Osteoblast (primary cell): ENCODE data around the gene HIGD1B. TPM values are rescaled to one million over a fixed set of nuclear protein-coding genes. Genes with fewer than 3 reads are reported as not detected.

Experiments
- DNase-seq: peaks from one replicate; pipeline ENCODE4 v3.0.0; 2011; ENCODE audit warnings: low spot score, mixed read lengths; ENCODE audit not compliant: insufficient read length; ENCODE audit errors: missing footprints
- H2AFZ ChIP-seq: 2 replicates; pipeline ENCODE4 v1.6.0; 2011; ENCODE audit warnings: mild to moderate bottlenecking, low read length
- H3K27ac ChIP-seq: 2 replicates; pipeline ENCODE4 v1.5.1; 2011; ENCODE audit warnings: mild to moderate bottlenecking, low read depth, low read length, moderate library complexity
- H3K27me3 ChIP-seq: 2 replicates; pipeline ENCODE4 v1.6.0; 2012; ENCODE audit warnings: mild to moderate bottlenecking, control low read depth, inconsistent platforms, low read length, moderate library complexity; ENCODE audit not compliant: insufficient read depth
- H3K36me3 ChIP-seq: 2 replicates; pipeline ENCODE4 v1.5.1; 2011; ENCODE audit warnings: mild to moderate bottlenecking, low read length, control low read depth, moderate library complexity; ENCODE audit not compliant: insufficient read depth
- H3K4me1 ChIP-seq: 2 replicates; pipeline ENCODE4 v1.5.1; 2011; ENCODE audit warnings: mild to moderate bottlenecking, low read length, control low read depth, moderate library complexity; ENCODE audit not compliant: insufficient read depth
- H3K4me2 ChIP-seq: 2 replicates; pipeline ENCODE4 v1.6.0; 2011; ENCODE audit warnings: mild to moderate bottlenecking, low read length; ENCODE audit not compliant: insufficient read depth
- H3K4me3 ChIP-seq: fragments of 200-600 bp; sonication (generic); 3 replicates; pipeline ENCODE4 v1.5.1; 2012; ENCODE audit warnings: mild to moderate bottlenecking, low read length, inconsistent platforms; ENCODE audit not compliant: insufficient read depth
- H3K79me2 ChIP-seq: 2 replicates; pipeline ENCODE4 v1.6.0; 2012; ENCODE audit warnings: mild to moderate bottlenecking, low read length, control low read depth, inconsistent platforms; ENCODE audit not compliant: insufficient read depth
- H3K9me3 ChIP-seq: 2 replicates; pipeline ENCODE4 v1.5.1; 2011; ENCODE audit warnings: low read depth, low read length, control low read depth
- H4K20me1 ChIP-seq: 2 replicates; pipeline ENCODE4 v1.6.0; 2012; ENCODE audit warnings: mild to moderate bottlenecking, low read length, control low read depth; ENCODE audit not compliant: insufficient read depth
- CTCF ChIP-seq: IDR thresholded peaks from 2 replicates; pipeline ENCODE4 v1.5.1; 2011; ENCODE audit warnings: mild to moderate bottlenecking, low read depth, low read length, moderate library complexity; ENCODE audit errors: extremely low read depth
- total RNA-seq: library from RNA; depleted of rRNA; stranded (reverse); fragments of >200 nt; gene quantifications from 2 replicates; pipeline ENCODE4 v1.2.3, GENCODE V29; 2012

The HIGD1B gene
- total RNA-seq, 1 donor = not detected

DNA sequence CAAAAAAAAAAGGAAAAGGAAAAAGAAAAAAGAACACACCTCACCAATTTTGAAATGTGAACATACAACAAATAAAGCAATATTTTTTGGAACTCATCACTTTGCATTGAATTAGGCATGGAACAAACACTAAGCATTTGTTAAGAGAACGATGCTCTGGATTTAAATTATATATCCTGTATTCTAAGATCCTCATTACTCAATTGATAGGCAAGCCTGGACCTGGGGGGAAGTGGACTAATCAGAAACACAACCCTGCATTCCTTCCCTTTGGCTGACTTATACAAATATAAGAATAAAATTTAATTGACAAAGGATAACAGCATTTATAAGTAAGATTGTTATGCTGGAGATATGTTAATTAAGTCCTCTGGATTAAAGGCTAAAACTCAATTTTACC is 19.8 kb upstream of the HIGD1B start:
- DNase-seq = no peak
- Histone ChIP-seq H3K36me3 (no peaks in the 10 kb centered on the region), H3K79me2 (peaks cover 63% of the 10 kb centered on the region), H3K4me3 (peak overlapping the region; percentile 85), H4K20me1 (peaks cover 2% of the 10 kb centered on the region), H3K4me2 (peak overlapping the region; percentile 88), H3K4me1 (peaks cover 21% of the 10 kb centered on the region), H3K27ac (peak overlapping the region; percentile 49), H2AFZ (no peak overlapping the region), H3K9me3 (no peaks in the 10 kb centered on the region), H3K27me3 (no peaks in the 10 kb centered on the region)
- TF ChIP-seq CTCF = no peak

- Histone ChIP-seq H3K79me2 (peaks cover 53% of the 10 kb centered on the region), H2AFZ (peak overlapping the region; percentile 75), H3K9me3 (no peaks in the 10 kb centered on the region), H3K27me3 (no peaks in the 10 kb centered on the region), H3K27ac (peak overlapping the region; percentile 49), H3K4me2 (peak overlapping the region; percentile 88), H3K4me1 (peaks cover 19% of the 10 kb centered on the region), H4K20me1 (peaks cover 2% of the 10 kb centered on the region), H3K36me3 (no peaks in the 10 kb centered on the region), H3K4me3 (peak overlapping the region; percentile 85)
- no peak for TF ChIP-seq CTCF
- DNase-seq = peak; percentile 37
Observed at GRCh38 chr17:44828919-44829522, 18.7 kb upstream of the HIGD1B start.

GRCh38 chr17:44829523-44830358 is 17.9 kb upstream of the HIGD1B start, which contains the start of gene GJC1:
TSS of gene GJC1 (minus strand) at chr17:44830287. CDS start at chr17:44805817, 24,470 bp downstream.
- Histone ChIP-seq H3K9me3 (no peaks in the 10 kb centered on the region), H3K36me3 (no peaks in the 10 kb centered on the region), H3K79me2 (peaks cover 46% of the 10 kb centered on the region), H3K4me1 (peaks cover 19% of the 10 kb centered on the region), H3K27me3 (no peaks in the 10 kb centered on the region), H2AFZ (peak within 1 kb of the TSS; percentile 92), H3K27ac (peak within 1 kb of the TSS; percentile 49), H4K20me1 (peaks cover 2% of the 10 kb centered on the region), H3K4me2 (peak within 1 kb of the TSS; percentile 88), H3K4me3 (peak within 1 kb of the TSS; percentile 85)
- no peak for TF ChIP-seq CTCF
- DNase-seq = peak; percentile 91
